Measurements from ENCODE around the gene TRIM50. TPM values are rescaled to one million over a fixed set of nuclear protein-coding genes. Genes with fewer than 3 reads are reported as not detected.

The TRIM50 gene
- total RNA-seq, 2 experiments from 2014 or later, result not detected

DNA sequence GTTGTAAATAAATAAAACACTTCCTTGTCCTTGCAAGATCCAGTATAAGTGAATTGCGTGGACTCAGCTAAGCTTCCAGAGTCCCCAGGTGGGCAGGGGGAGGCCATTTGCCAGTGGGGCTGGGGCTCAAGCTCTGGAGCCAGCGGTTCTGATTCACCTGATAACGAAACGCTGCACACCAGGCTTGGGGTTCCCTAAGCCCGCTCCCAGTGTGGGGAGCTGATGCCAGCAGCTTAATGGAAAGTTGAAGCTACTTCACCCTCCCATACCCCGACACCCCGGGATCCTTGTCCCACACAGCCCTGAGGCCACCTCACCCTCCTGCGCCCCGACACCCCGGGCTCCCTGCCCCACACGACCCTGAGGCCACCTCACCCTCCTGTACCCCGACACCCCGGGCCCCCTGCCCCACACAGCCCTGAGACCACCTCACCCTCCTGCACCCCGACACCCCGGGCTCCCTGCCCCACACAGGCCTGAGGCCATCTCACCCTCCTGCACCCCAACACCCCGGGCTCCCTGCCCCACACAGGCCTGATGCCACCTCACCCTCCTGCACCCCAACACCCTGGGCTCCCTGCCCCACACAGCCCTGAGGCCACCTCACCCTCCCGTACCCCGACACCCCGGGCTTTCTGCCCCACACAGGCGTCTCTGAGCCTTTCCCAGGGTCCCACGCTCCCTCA, 30.9 kb upstream of the TRIM50 start:
- Mint-ChIP-seq H3K4me1 (no peaks in the 10 kb centered on the region), H3K4me3 (no peak overlapping the region), H3K9me3 (no peaks in the 10 kb centered on the region), H3K27me3 (peaks cover 3% of the 10 kb centered on the region), H3K36me3 (no peaks in the 10 kb centered on the region), H3K27ac (no peak overlapping the region)
- POLR2A ChIA-PET, result no interaction called here
- DNase-seq (no peak), ATAC-seq (ENCODE audit: low read depth) (no peak)

DNA sequence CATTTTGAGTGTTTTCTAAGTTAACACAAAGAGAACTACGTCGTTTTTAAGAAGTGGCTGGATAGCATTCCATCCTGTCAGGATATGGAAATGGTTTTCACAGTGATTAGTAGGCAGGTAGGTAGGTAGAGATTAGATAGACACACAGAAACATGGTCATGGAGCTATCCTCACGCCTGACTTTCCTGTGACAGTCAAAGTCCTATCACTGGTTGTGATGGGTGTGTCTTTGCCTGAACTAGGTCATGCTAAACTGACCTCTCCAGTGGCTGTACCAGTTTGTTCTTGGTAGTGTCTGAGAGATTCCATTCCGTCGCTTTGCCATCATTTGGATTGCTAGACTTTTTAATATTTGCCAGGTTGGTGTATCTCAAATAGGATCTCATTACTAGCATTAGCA, 28.3 kb upstream of the TRIM50 start:
- Mint-ChIP-seq H3K27ac (no peak overlapping the region), H3K4me1 (no peaks in the 10 kb centered on the region), H3K4me3 (no peak overlapping the region), H3K9me3 (no peaks in the 10 kb centered on the region), H3K27me3 (peaks cover 5% of the 10 kb centered on the region), H3K36me3 (no peaks in the 10 kb centered on the region)
- POLR2A ChIA-PET, result no interaction called here
- DNase-seq (no peak), ATAC-seq (ENCODE audit: low read depth) (no peak)

DNA sequence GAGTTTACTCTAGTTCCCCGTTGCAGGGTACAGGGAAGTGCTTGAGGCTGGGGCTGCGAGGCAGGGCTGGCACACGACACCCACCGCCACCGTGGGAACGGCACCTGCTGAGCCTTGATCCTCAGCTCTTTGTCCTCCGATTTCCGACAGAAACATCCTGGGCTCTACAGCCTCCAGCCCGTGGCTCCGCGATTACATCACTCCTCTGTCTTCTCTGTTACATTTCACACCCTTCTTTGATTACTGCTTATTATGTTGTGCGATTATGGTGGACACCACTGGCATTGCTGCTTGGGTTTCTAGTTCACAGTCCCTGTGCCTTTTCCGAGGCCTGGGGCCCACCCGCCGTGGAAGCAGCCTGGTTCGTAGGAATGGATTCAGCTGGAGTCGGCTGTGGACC, 26.9 kb upstream of the TRIM50 start:
- H3K9me3 Mint-ChIP-seq, result no peaks in the 10 kb centered on the region
- POLR2A ChIA-PET, result no interaction called here
- H3K36me3 Mint-ChIP-seq, result no peaks in the 10 kb centered on the region

DNA sequence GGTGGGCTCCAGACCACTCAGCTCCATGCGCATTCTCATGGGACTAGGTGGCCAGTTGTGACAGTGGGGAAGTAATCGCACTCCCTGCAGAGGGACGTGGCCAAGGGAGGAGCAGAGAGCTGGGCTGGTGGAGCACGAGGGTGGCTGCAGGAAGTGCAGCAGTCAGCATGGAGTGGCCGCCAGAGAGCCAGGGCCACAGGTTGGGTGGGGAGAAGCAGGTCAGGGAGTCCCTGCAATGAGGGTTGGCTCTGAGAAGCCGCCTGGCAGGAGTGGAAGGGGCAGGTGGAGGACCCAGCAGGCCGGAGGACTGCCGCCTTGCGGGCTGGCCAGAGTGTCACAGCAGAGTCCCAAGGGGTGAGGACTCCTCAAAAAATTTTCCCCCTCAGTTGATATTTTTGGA, 26.3 kb upstream of the TRIM50 start:
- Mint-ChIP-seq H3K4me3 (no peak overlapping the region), H3K36me3 (no peaks in the 10 kb centered on the region), H3K27me3 (peaks cover 5% of the 10 kb centered on the region), H3K9me3 (no peaks in the 10 kb centered on the region), H3K27ac (no peak overlapping the region), H3K4me1 (no peaks in the 10 kb centered on the region)
- no peak for ATAC-seq (ENCODE audit: low read depth)
- DNase-seq, result no peak
- POLR2A ChIA-PET, result no interaction called here

More for the DNA sequence above, 26.9 kb upstream of the TRIM50 start:
- no peak for ATAC-seq (ENCODE audit: low read depth)
- H3K4me3 Mint-ChIP-seq, result no peak overlapping the region
- H3K27ac Mint-ChIP-seq, result no peak overlapping the region
- DNase-seq, result no peak
- H3K4me1 Mint-ChIP-seq, result no peaks in the 10 kb centered on the region
- peaks cover 5% of the 10 kb centered on the region for H3K27me3 Mint-ChIP-seq

DNA sequence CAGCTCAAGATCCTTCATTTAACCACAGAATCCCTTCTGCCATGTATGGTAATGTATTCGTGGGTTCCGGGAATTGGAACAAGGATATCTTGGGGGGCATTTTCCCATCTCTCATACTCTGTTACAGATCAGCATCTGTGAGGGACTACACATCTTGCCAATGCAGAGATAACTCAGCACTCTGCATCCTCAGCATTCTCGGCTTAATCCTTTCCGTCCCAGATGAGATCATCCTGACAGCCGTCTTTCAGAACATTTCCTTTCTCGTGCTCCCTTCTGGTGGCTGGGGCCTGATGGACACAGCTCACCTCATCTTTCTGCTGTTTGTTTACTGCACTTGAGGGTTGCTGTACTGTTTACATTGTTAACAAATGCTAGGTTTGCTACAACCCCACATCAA, 25.4 kb upstream of the TRIM50 start:
- Mint-ChIP-seq H3K4me3 (no peak overlapping the region), H3K27ac (no peak overlapping the region), H3K9me3 (no peaks in the 10 kb centered on the region), H3K4me1 (no peaks in the 10 kb centered on the region), H3K36me3 (no peaks in the 10 kb centered on the region), H3K27me3 (peaks cover 5% of the 10 kb centered on the region)
- ATAC-seq (ENCODE audit: low read depth) (no peak), DNase-seq (no peak)
- POLR2A ChIA-PET, result no interaction called here

DNA sequence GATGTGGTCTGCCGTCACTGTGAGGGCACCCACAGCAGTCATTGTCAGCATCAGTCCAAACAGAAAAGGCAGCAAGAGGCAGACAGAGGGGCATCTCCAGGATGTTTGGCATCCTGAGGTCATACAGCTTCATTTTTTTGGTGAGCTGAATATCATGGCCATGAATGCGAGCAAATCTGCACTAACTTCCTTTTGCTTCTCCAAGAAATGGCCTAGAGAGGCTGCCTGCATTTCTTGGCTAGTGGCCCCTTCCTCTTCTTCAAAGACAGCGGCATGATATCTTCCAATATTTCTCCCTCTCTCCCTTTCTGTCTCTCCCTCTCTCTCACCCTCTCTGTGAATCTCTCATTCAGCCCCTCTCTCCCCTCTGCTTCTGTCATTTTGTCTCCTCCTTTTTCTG, 24.9 kb upstream of the TRIM50 start:
- H3K36me3 Mint-ChIP-seq, result no peaks in the 10 kb centered on the region
- DNase-seq (no peak), ATAC-seq (ENCODE audit: low read depth) (no peak)
- H3K27me3 Mint-ChIP-seq, result peaks cover 5% of the 10 kb centered on the region
- POLR2A ChIA-PET, result no interaction called here
- no peaks in the 10 kb centered on the region for H3K4me1 Mint-ChIP-seq
- no peak overlapping the region for H3K27ac Mint-ChIP-seq
- H3K4me3 Mint-ChIP-seq, result no peak overlapping the region
- H3K9me3 Mint-ChIP-seq, result no peaks in the 10 kb centered on the region

DNA sequence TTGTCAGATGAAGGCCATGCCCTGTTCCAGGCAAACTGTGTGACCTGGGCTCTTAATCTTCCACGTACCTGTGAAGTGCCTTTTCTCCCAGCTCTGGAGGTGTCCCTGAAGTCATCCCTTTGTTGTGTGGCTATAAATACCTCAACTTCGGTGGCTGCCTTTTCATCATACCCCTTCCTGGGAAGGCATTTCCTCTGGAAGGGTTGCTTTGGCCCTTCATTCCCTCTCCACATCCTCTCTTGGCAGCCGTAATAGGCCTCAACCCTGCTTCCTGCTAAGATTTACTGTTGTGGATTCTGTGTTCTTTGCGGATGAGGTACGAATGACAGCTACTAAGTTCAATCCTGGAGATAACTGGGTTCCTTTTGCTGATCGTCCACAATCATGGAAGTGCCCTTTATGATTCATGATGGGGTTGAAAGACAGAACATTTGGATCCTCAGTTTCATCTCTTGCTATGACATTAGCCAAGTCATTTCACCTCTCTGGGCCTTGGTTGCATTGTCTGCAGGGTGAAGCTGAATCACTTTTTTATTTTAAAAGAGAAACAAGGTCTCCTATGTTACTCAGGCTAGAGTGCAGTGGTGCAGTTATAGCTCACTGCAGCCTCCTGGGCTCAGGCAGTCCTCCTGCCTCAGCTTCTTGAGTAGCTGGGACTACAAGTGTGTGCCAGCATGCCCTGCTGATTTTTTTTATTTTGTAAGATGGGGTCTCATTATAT, 23.7 kb upstream of the TRIM50 start:
- Mint-ChIP-seq H3K27me3 (peaks cover 2% of the 10 kb centered on the region), H3K4me1 (no peaks in the 10 kb centered on the region), H3K36me3 (no peaks in the 10 kb centered on the region), H3K4me3 (no peak overlapping the region), H3K27ac (no peak overlapping the region), H3K9me3 (no peaks in the 10 kb centered on the region)
- POLR2A ChIA-PET, result no interaction called here
- no peak for ATAC-seq (ENCODE audit: low read depth)
- no peak for DNase-seq

DNA sequence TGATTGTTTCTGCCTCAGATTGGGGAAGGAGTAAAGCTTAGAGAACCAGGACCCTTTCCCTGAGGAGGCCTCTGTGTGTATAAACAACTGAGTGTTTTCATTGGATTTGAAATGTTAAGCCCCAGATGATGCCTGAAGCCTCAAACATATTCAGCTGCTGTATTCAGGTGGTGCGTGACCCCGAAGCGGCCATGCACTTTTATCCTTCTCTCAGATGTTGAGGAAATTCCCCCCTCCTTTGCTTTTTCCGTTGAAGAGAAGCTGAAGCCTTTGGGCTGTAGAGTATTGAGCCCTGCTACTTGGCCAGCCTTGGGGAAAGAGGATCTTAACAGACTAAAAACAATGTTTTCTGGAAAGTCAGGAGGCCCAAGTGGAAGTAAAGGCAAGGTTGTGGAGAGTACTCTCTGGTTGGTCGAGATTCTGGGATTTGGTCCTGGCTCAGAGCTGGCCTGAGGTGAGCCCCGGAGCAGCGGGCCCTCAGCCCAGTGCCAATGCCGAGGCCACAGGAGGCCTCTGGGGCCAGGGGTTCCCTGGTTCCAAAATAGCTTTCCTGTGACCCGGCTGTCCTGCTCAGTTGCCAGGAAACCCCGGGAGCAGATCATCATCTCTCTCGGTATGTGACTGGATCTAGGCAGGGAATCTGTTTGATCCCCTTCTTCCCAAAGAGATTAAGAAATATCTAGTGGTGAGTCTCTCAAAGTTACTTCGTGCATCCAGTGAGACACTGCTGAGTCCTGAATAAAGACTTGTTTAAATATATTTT, 22.6 kb upstream of the TRIM50 start:
- H3K9me3 Mint-ChIP-seq, result no peaks in the 10 kb centered on the region
- no peaks in the 10 kb centered on the region for H3K36me3 Mint-ChIP-seq
- H3K27ac Mint-ChIP-seq, result no peak overlapping the region
- ATAC-seq (ENCODE audit: low read depth) (no peak), DNase-seq (no peak)
- POLR2A ChIA-PET, result no interaction called here
- H3K4me3 Mint-ChIP-seq, result no peak overlapping the region
- no peaks in the 10 kb centered on the region for H3K4me1 Mint-ChIP-seq
- H3K27me3 Mint-ChIP-seq, result peaks cover 2% of the 10 kb centered on the region

DNA sequence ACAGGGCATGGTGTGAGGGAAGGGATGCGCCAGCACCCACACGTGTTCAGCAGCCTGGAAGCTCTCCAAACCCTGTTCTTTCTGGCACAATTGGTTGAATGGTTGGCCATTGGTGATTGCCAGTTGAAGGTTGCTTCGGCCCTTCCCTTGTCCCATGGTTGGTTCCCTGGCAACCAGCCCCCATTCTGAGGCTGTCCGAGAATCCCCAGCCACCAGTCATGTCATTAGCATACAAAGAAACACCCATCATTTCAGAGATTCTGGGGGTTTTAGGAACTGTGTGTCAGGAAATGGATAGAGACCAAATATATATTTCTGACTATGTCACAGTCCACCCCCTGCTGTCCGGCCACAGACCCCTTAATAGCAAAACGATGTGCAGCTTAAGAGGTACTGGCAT, 21.9 kb upstream of the TRIM50 start:
- Mint-ChIP-seq H3K9me3 (no peaks in the 10 kb centered on the region), H3K4me1 (no peaks in the 10 kb centered on the region), H3K27me3 (peaks cover 2% of the 10 kb centered on the region), H3K4me3 (no peak overlapping the region), H3K27ac (no peak overlapping the region), H3K36me3 (no peaks in the 10 kb centered on the region)
- POLR2A ChIA-PET, result interaction anchor here (0.7 kb wide), 1 partner anchor 27 kb away, joined by 4 read pairs; no protein-coding TSS in a partner anchor
- DNase-seq (no peak), ATAC-seq (ENCODE audit: low read depth) (no peak)

DNA sequence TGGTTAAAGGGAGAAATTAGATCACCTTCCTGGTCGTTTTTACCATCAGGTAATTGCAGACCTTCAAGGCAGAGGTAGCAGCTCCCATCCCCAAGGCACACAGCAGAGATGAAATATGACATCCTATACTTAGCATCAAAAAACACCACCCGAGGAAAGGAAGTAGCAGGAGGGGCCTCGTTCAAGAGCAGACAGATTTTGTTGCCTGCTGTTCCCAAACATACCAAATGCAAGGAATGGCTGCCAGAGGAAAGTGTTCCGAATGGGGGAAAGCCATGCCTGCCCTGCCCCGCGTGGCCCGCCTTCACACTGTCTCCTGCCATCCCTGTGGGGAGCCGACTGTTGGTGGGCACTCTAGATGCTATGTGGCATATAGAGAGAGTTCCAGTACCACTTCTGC, 18.1 kb upstream of the TRIM50 start:
- Mint-ChIP-seq H3K9me3 (no peaks in the 10 kb centered on the region), H3K36me3 (no peaks in the 10 kb centered on the region), H3K27me3 (no peaks in the 10 kb centered on the region), H3K4me3 (no peak overlapping the region), H3K4me1 (peaks cover 1% of the 10 kb centered on the region), H3K27ac (no peak overlapping the region)
- ATAC-seq (ENCODE audit: low read depth) (no peak), DNase-seq (no peak)
- POLR2A ChIA-PET, result no interaction called here

DNA sequence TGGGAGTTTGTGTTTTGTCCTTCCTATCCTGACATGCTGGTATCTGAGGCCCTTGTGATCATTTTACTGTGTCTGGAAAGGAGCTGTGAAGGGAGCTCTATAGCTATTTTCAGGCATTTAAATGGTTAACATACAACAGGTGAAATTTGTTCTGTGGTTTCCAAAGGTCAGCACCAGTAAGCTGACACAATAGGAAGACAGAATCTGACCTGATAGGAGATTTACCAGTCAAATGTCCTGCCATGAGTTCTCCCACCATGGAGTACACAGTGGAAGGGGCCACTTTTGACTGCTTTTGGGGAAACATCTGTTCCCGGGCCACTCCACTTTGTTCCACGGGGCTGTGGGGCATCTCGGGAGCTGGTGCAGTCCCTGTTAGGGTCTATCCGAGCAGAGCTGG, 17.7 kb upstream of the TRIM50 start:
- peaks cover 1% of the 10 kb centered on the region for H3K4me1 Mint-ChIP-seq
- H3K36me3 Mint-ChIP-seq, result no peaks in the 10 kb centered on the region
- H3K4me3 Mint-ChIP-seq, result no peak overlapping the region
- DNase-seq (no peak), ATAC-seq (ENCODE audit: low read depth) (no peak)
- POLR2A ChIA-PET, result no interaction called here
- no peak overlapping the region for H3K27ac Mint-ChIP-seq
- no peaks in the 10 kb centered on the region for H3K9me3 Mint-ChIP-seq
- H3K27me3 Mint-ChIP-seq, result no peaks in the 10 kb centered on the region

DNA sequence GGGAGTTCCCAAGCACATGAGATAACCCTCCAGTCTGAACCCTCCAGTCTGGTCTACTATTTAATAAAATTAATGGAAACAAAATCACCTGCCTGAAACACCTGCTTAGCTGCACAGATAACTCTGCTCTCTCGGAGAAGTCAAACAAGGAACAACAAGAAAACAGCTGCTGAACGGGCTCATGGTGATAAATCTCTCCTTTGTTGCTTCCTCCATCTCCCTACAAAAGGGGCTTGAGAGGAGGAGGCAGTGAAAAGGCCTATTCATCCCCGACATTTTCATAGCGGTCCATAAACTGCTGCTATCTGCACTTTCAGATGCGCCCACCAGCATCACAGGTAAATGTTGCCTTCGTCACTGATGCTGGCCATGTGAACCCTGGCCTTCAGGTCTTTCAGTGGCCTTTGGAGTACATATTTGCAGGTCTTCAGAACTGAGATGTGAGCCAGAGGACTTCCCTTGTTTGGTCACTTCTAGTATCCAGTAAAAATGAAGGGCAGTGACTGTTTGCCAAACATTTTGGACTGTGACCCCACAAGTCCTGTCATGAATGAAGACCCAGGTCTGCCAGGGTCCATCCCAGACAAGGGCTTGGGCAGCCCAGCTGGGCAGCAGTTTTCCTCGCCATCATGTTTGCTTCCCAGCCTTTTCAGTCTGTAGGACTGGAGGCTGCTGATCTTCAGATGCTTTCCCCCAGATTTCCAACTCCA, 15.9 kb upstream of the TRIM50 start:
- Mint-ChIP-seq H3K27me3 (peaks cover 2% of the 10 kb centered on the region), H3K36me3 (no peaks in the 10 kb centered on the region), H3K9me3 (no peaks in the 10 kb centered on the region), H3K4me1 (peaks cover 1% of the 10 kb centered on the region), H3K4me3 (no peak overlapping the region), H3K27ac (no peak overlapping the region)
- DNase-seq (no peak), ATAC-seq (ENCODE audit: low read depth) (no peak)
- POLR2A ChIA-PET, result no interaction called here

DNA sequence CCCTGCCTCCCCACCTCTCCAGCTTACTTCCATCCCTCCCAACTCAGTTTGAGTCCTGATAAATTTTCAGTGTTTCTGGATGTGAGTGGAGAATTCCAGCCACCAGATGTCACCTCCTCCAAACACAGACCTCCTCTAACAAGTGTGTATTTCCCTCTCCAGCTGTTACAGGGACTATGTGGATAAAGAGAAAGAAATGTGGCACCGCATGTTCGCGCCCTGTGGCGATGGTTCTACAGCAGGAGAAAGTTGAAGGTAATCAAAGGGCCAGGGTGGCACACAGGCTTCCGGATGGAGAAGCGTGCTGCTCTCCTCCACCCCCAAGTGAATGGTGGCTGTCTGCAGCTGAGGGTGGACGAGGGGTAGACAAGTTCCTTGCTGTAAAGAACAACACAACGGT, 14.8 kb upstream of the TRIM50 start:
- ATAC-seq (ENCODE audit: low read depth) (no peak), DNase-seq (no peak)
- H3K27ac Mint-ChIP-seq, result no peak overlapping the region
- no peaks in the 10 kb centered on the region for H3K36me3 Mint-ChIP-seq
- no peaks in the 10 kb centered on the region for H3K9me3 Mint-ChIP-seq
- POLR2A ChIA-PET, result no interaction called here
- no peak overlapping the region for H3K4me3 Mint-ChIP-seq
- peaks cover 6% of the 10 kb centered on the region for H3K27me3 Mint-ChIP-seq
- peaks cover 1% of the 10 kb centered on the region for H3K4me1 Mint-ChIP-seq
